H1 (cell line): ENCODE measurements around the gene POGZ. TPM values are rescaled to one million over a fixed set of nuclear protein-coding genes. Genes with fewer than 3 reads are reported as not detected.

Experiments
- CHD7 ChIP-seq: fragments of 300-600 bp; sonication (generic); IDR thresholded peaks from 2 replicates; pipeline ENCODE4 v1.7.1; 2012; ENCODE audit warnings: low read length, moderate library complexity, mild to moderate bottlenecking, inconsistent platforms; ENCODE audit not compliant: insufficient replicate concordance
- EP300 ChIP-seq, 2 experiments: IDR thresholded peaks; 1 replicate in 1 of 2; 2 replicates in 1 of 2; pipeline ENCODE4 v1.6.1; 2011 to 2012; ENCODE audit warnings: low read depth in 2 of 2, low read length in 2 of 2, mild to moderate bottlenecking in 2 of 2, borderline replicate concordance in 1 of 2, inconsistent platforms in 1 of 2, moderate library complexity in 1 of 2
- GTF2F1 ChIP-seq: IDR thresholded peaks from 2 replicates; pipeline ENCODE4 v1.6.1; 2012; ENCODE audit warnings: low read depth, low read length, improper control_type of control experiment, borderline replicate concordance
- NANOG ChIP-seq: IDR thresholded peaks from 2 replicates; pipeline ENCODE4 v1.6.1; 2011; ENCODE audit warnings: low read length, low read depth, mild to moderate bottlenecking, inconsistent platforms; ENCODE audit not compliant: insufficient read depth, poor library complexity, severe bottlenecking
- RNF2 ChIP-seq: fragments of 200-900, 300-1000 bp; sonication (generic); IDR thresholded peaks from 2 replicates; pipeline ENCODE4 v1.7.1; 2016; ENCODE audit warnings: borderline replicate concordance, low read depth, mild to moderate bottlenecking, antibody characterized with exemption, low read length; ENCODE audit not compliant: poor library complexity, severe bottlenecking; ENCODE audit errors: missing control alignments
- TAF1 ChIP-seq: IDR thresholded peaks from 2 replicates; pipeline ENCODE4 v1.6.1; 2011; ENCODE audit warnings: mild to moderate bottlenecking, low read depth, low read length
- TCF12 ChIP-seq: IDR thresholded peaks from 2 replicates; pipeline ENCODE4 v1.6.1; 2011; ENCODE audit warnings: low read depth, mild to moderate bottlenecking, low read length
- polyA plus RNA-seq, 7 experiments: library from polyadenylated mRNA; depleted of rRNA in 3 of 7; stranded (reverse) in 5 of 7; unstranded in 2 of 7; fragments of >200 nt in 5 of 7; fragments of 200-250 nt in 2 of 7; gene quantifications; 1 replicate in 5 of 7; 2 replicates in 1 of 7; 4 replicates in 1 of 7; pipeline versions ENCODE4 v1.2.1 to v1.2.3, GENCODE V29; 2011 to 2013; ENCODE audit warnings: missing spikeins in 2 of 7, mixed read lengths in 2 of 7
- total RNA-seq: library from RNA; stranded (reverse); fragmentation: NEBNext Ultra II Directional; extraction: Animal tissue kit (Norgen Biotek cat#: 25700); gene quantifications from 2 replicates; pipeline ENCODE4 v1.2.1, GENCODE V29; 2021

POGZ gene
- total and polyA plus RNA-seq, 2 of the 8 experiments (the other 6 are each of a cell fraction or from before 2014, with no cell fraction given) = 66.4 to 105 TPM

GRCh38 chr1:151444783-151445177 lies 14.5 kb downstream of the POGZ start (continued):
- TF ChIP-seq CHD7 (no peak), EP300 (IDR thresholded peaks at IDR 0.05; ENCODE audit: borderline replicate concordance in 1 of 2, low read depth in 2 of 2, low read length in 2 of 2) (no peak), GTF2F1 (no peak), NANOG (no peak), TAF1 (no peak), TCF12 (no peak), RNF2 (no peak)
